ENCODE data around the gene RYR1. TPM values are rescaled to one million over a fixed set of nuclear protein-coding genes. Genes with fewer than 3 reads are reported as not detected.
A peak's percentile ranks its signal among the peaks of the same experiment; 100 is the strongest.

RYR1 gene
- total and polyA plus RNA-seq, 7 donors = under 0.01 to 4.1 (median 0.85) TPM

DNA sequence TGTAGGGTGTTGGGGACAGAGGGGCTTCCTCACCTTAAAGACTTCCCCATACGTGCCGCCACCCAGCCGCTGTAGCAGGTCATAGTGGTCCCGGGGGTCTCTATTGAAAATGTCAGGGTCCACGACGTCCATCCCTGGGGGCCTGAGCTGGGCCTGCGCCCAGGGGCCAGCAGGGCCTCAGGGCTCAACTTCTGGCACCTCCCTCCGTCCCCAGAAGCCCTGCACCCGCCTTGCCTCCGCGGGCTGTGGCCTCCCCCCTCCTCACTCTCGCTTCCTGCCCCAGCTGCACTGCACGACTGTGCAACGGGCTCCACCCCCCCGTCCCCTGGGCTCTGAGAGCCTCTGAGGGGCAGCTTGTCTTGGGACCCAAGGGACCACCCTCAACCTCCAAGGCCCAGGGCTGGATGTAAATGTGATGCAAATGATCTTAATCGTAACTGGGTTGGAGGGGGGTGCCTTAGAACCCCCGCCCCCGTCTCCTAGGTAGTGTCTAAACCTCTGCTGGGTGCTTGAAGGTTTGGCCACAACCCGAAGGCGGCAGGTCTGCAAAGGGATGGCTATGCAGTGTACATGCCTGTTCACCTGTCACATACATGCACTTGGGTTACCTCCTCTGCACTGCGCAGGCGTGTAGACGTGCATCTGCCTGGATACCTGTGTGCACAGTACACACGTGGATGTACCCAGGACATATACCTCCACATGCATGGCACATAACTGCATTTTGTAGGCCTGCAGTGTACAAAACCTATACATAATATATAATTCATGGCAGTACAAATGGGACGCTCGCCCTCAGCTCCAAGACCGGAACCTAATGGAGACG lies 184.5 kb downstream of the RYR1 start, which contains the start of gene MAP4K1:
Gene MAP4K1, minus strand, starts transcription at position 190 of the 826 bp plus-strand sequence. Its CDS starts 58 bp downstream, at position 132.
- TF ChIP-seq, protein P1, sequence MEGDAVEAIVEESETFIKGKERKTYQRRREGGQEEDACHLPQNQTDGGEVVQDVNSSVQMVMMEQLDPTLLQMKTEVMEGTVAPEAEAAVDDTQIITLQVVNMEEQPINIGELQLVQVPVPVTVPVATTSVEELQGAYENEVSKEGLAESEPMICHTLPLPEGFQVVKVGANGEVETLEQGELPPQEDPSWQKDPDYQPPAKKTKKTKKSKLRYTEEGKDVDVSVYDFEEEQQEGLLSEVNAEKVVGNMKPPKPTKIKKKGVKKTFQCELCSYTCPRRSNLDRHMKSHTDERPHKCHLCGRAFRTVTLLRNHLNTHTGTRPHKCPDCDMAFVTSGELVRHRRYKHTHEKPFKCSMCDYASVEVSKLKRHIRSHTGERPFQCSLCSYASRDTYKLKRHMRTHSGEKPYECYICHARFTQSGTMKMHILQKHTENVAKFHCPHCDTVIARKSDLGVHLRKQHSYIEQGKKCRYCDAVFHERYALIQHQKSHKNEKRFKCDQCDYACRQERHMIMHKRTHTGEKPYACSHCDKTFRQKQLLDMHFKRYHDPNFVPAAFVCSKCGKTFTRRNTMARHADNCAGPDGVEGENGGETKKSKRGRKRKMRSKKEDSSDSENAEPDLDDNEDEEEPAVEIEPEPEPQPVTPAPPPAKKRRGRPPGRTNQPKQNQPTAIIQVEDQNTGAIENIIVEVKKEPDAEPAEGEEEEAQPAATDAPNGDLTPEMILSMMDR (IDR thresholded peaks at IDR 0.05) = no peak
- TF ChIP-seq EP300 (IDR thresholded peaks at IDR 0.05) (no peak), POLR2A (IDR thresholded peaks at IDR 0.05) (no peak), POLR2AphosphoS5 (IDR thresholded peaks at IDR 0.05) (no peak)
- Histone ChIP-seq H3K36me3 (peaks cover 13 to 27% (median 22%) of the 10 kb centered on the region in 4 donors), H3K27ac (peak within 1 kb of the TSS; percentile 84 to 94 (median 88)), H3K4me3 (peak within 1 kb of the TSS; percentile 50 to 98 (median 82)), H3K9me3 (no peaks in the 10 kb centered on the region), H3K4me1 (peaks cover 0 to 24% (median 19%) of the 10 kb centered on the region in 4 donors), H3K27me3 (no peaks in the 10 kb centered on the region)
- intact Hi-C loops (cut with DNase I) = loop anchor here (5.0 kb wide), 2 partner anchors 216 to 314 kb away; partner anchors contain the start of genes FAM98C, MRPS12 and SARS2
- no peak for DNase-seq
- 27 to 64% methylated on average over 28 of the region's 28 CpGs for WGBS, 2 donors

DNA sequence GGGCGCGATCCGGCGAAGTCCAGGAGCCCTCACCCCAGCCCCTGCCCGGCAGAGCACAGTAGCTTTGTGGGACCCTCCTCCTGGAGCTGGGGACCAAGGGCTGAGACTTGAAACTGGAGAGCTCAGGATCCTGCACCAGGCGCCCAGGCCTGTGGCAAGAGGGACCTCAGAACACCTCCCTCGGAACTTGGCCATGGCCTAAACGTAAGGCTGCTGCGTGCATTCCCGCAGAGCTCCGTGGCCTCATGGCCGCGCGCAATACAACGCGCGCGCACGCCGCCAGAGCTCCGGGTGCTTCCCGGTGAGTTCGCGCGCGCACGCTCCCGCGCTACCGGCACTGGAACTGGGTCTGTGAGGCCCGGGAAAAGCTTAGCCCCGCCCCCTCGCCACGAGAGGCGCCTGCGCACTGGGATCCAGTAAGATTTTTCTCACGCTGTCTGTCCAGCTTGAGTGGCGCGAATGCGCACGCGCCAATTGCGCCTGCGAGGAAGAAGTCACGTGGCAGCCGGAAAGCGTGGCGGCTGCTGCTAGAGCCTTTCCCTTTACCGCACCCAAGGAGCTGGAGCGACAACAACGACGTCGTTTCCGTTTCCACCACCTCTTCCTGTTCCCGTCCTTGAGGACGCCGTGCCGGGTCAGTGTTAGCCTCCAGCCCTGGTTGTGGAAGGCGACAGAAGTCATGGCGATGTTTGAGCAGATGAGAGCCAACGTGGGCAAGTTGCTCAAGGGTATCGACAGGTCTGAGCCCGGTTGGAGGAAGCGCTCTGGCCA lies 185.3 kb downstream of the RYR1 start, which contains the start of gene EIF3K:
Gene EIF3K, plus strand, starts transcription at position 599 of the 771 bp plus-strand sequence. Its CDS starts 81 bp downstream, at position 680.
- H3K27me3 ChIP-seq = no peaks in the 10 kb centered on the region
- peak within 1 kb of the TSS; percentile 85 to 94 (median 89) for H3K27ac ChIP-seq
- H3K4me1 ChIP-seq = peaks cover 0 to 24% (median 19%) of the 10 kb centered on the region in 4 donors
- H3K9me3 ChIP-seq = no peaks in the 10 kb centered on the region
- DNase-seq = peak; percentile 99
- 2 to 3% methylated on average over 64 of the region's 64 CpGs for WGBS, 2 donors
- intact Hi-C loops (cut with DNase I) = loop anchor here (5.0 kb wide), 2 partner anchors 216 to 314 kb away; partner anchors contain the start of genes FAM98C, MRPS12 and SARS2
- peak within 1 kb of the TSS; percentile 81 to 98 (median 84) for H3K4me3 ChIP-seq
- H3K36me3 ChIP-seq = peaks cover 13 to 34% (median 29%) of the 10 kb centered on the region in 4 donors
- TF ChIP-seq EP300 (IDR thresholded peaks at IDR 0.05) (peak in 1 of 4 donors; percentile 89), POLR2A (IDR thresholded peaks at IDR 0.05) (peak; percentile 69 to 76), POLR2AphosphoS5 (IDR thresholded peaks at IDR 0.05) (peak; percentile 91 to 98 (median 96))
- TF ChIP-seq, protein P1 (IDR thresholded peaks at IDR 0.05) = no peak

DNA sequence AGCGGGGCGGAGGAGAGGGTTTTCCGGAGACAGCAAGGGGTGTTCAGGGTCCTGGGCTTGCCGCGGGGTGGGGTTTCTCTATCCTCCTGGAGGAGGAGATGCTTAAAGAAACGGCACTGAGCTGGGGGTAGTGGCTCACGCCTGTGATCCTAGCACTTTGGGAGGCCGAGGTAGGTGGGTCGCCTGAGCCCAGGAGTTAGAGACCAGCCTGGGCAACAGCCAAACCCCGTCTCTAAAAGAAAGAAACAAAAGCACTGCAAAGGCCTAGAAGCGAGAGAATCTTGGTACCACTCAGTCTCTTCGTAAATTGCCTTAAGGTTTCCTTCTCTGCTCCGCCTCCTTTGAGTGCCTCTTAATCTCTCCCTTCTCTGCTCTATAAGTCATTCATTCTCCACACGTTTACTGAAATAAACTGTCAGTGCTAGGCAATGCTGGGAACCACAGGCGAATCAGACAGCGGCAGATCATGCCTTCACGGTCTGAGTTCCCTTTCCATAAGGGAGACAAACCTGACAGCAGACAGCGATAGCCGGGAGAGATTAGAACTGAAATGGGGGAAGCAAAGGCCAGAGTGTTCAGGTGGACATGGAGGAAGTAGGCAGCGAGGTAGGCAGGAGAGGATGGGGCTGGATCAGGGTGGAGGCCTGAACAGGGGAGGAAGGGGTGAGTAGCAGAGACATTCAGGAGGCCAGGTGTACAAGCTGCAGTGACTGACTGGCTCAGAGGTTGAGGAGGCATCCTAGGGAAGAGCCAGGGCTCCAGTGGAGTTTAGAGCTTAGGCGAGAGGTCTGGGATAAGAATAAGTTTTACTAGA lies 186.1 kb downstream of the RYR1 start:
- TF ChIP-seq EP300 (IDR thresholded peaks at IDR 0.05) = no peak
- no peak for TF ChIP-seq POLR2AphosphoS5 (IDR thresholded peaks at IDR 0.05)
- no peak for TF ChIP-seq POLR2A (IDR thresholded peaks at IDR 0.05)
- TF ChIP-seq, protein P1 (IDR thresholded peaks at IDR 0.05) = no peak
- H3K9me3 ChIP-seq = no peaks in the 10 kb centered on the region
- no peaks in the 10 kb centered on the region for H3K27me3 ChIP-seq
- peak overlapping the region; percentile 81 to 98 (median 84) for H3K4me3 ChIP-seq
- H3K27ac ChIP-seq = peak overlapping the region; percentile 85 to 94 (median 89)
- intact Hi-C loops (cut with DNase I) = loop anchor here (5.0 kb wide), 2 partner anchors 217 to 313 kb away; partner anchors contain the start of genes FAM98C, MRPS12 and SARS2
- no peak for DNase-seq
- H3K36me3 ChIP-seq = peaks cover 20 to 42% (median 37%) of the 10 kb centered on the region in 4 donors
- WGBS, 2 donors = 8 to 16% methylated on average over 21 of the region's 21 CpGs
- peaks cover 0 to 24% (median 19%) of the 10 kb centered on the region in 4 donors for H3K4me1 ChIP-seq

DNA sequence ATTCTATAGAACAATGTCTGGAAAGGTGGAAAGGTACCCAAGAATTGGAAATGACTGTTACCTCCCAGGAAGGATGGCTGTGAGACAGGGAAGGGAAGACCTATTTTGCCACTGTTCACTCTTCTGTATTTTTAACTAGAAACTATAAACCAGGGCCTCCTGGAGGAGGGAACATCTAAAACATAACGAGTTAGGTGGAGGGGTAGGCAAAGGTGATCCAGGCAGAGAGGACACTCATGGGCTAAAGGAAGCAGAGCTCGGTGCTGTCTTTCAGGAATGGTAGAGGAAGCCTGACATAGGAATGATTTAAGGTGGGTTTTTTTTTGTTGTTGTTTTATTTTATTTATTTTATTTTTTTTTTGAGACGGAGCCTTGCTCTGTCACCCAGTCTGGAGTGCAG lies 191.3 kb downstream of the RYR1 start:
- DNase-seq = no peak
- H3K4me1 ChIP-seq = peaks cover 0 to 9% (median 7%) of the 10 kb centered on the region in 4 donors
- no peak for TF ChIP-seq POLR2A (IDR thresholded peaks at IDR 0.05)
- TF ChIP-seq, protein P1 (IDR thresholded peaks at IDR 0.05) = no peak
- no peak for TF ChIP-seq EP300 (IDR thresholded peaks at IDR 0.05)
- TF ChIP-seq POLR2AphosphoS5 (IDR thresholded peaks at IDR 0.05) = no peak
- peaks cover 53 to 95% (median 87%) of the 10 kb centered on the region in 4 donors for H3K36me3 ChIP-seq
- intact Hi-C loops (cut with DNase I) = no loop called here
- no peaks in the 10 kb centered on the region for H3K27me3 ChIP-seq
- H3K4me3 ChIP-seq = no peak overlapping the region
- H3K9me3 ChIP-seq = no peaks in the 10 kb centered on the region
- 78 to 90% methylated on average over 3 of the region's 3 CpGs for WGBS, 2 donors
- H3K27ac ChIP-seq = no peak overlapping the region
